HepG2 (cell line): ENCODE results near the gene YTHDF1. TPM values are rescaled to one million over a fixed set of nuclear protein-coding genes. Genes with fewer than 3 reads are reported as not detected.
A peak's percentile ranks its signal among the peaks of the same experiment; 100 is the strongest.

Experiments
- BCL6 ChIP-seq: IDR thresholded peaks from 2 replicates; pipeline ENCODE4 v1.6.1; 2016; ENCODE audit warnings: missing genetic modification reagents, missing compliant biosample characterization
- CEBPB ChIP-seq: IDR thresholded peaks from 2 replicates; pipeline ENCODE4 v1.6.1; 2011; ENCODE audit warnings: low read depth, low read length, improper control_type of control experiment, borderline replicate concordance
- CSRNP2 ChIP-seq: sonication (generic); formaldehyde crosslinking; conservative IDR thresholded peaks from 2 replicates; pipeline ENCODE4 v1.8.0; 2022; ENCODE audit warnings: low read depth, missing genetic modification reagents
- EP300 ChIP-seq, 3 experiments: sonication (generic) in 1 of 3; formaldehyde crosslinking in 1 of 3; IDR thresholded peaks; 2 replicates each; pipeline versions ENCODE4 v1.5.1 to v1.6.1; 2011 to 2020; ENCODE audit warnings: low read depth in 2 of 3, low read length in 2 of 3, borderline replicate concordance in 1 of 3, improper control_type of control experiment in 1 of 3, mild to moderate bottlenecking in 1 of 3, missing genetic modification reagents in 1 of 3, moderate library complexity in 1 of 3
- GATAD2A ChIP-seq: IDR thresholded peaks from 2 replicates; pipeline ENCODE4 v1.6.1; 2016
- ISX ChIP-seq: sonication (generic); formaldehyde crosslinking; conservative IDR thresholded peaks from 2 replicates; pipeline ENCODE4 v1.5.0; 2020; ENCODE audit warnings: missing genetic modification reagents
- NAIF1 ChIP-seq: sonication (generic); formaldehyde crosslinking; IDR thresholded peaks from 2 replicates; pipeline ENCODE4 v1.5.0; 2020; ENCODE audit warnings: mild to moderate bottlenecking, missing genetic modification reagents, borderline replicate concordance
- PHF20 ChIP-seq: sonication (generic); formaldehyde crosslinking; IDR thresholded peaks from 2 replicates; pipeline ENCODE4 v1.5.0; 2020; ENCODE audit warnings: mild to moderate bottlenecking, missing genetic modification reagents
- REST ChIP-seq, 2 experiments: IDR thresholded peaks; 2 replicates each; pipeline ENCODE4 v1.6.1; 2011 to 2012; ENCODE audit warnings: low read length in 2 of 2, borderline replicate concordance in 1 of 2, low read depth in 1 of 2, mild to moderate bottlenecking in 1 of 2, moderate library complexity in 1 of 2
- SRSF9 ChIP-seq: fragments of 200-400 bp; formaldehyde crosslinking; IDR thresholded peaks from 2 replicates; pipeline ENCODE4 v1.6.1; 2018; ENCODE audit warnings: borderline replicate concordance, mild to moderate bottlenecking, low read depth, low read length; ENCODE audit not compliant: insufficient read depth, poor library complexity, severe bottlenecking
- TAF1 ChIP-seq: sonication (generic); formaldehyde crosslinking; IDR thresholded peaks from 2 replicates; pipeline ENCODE4 v1.4.0; 2020; ENCODE audit warnings: missing genetic modification reagents
- ZBTB3 ChIP-seq: sonication (generic); formaldehyde crosslinking; IDR thresholded peaks from 2 replicates; pipeline ENCODE4 v1.4.0; 2020; ENCODE audit warnings: low read depth, mild to moderate bottlenecking, moderate library complexity, missing genetic modification reagents, borderline replicate concordance
- ZBTB37 ChIP-seq: sonication (generic); formaldehyde crosslinking; IDR thresholded peaks from 2 replicates; pipeline ENCODE4 v1.4.0; 2020; ENCODE audit warnings: mild to moderate bottlenecking, missing genetic modification reagents
- ZNF232 ChIP-seq: sonication (generic); formaldehyde crosslinking; IDR thresholded peaks from 2 replicates; pipeline ENCODE4 v1.4.0; 2020; ENCODE audit warnings: missing genetic modification reagents, borderline replicate concordance
- ZNF292 ChIP-seq: sonication (generic); formaldehyde crosslinking; IDR thresholded peaks from 2 replicates; pipeline ENCODE4 v1.8.1; 2022; ENCODE audit warnings: mild to moderate bottlenecking, low read depth, missing genetic modification reagents, borderline replicate concordance
- ZNF460 ChIP-seq: sonication (generic); formaldehyde crosslinking; IDR thresholded peaks from 2 replicates; pipeline ENCODE4 v1.5.1; 2020; ENCODE audit warnings: missing genetic modification reagents, mild to moderate bottlenecking, borderline replicate concordance
- ZNF552 ChIP-seq: sonication (generic); formaldehyde crosslinking; IDR thresholded peaks from 2 replicates; pipeline ENCODE4 v1.9.0; 2022; ENCODE audit warnings: missing genetic modification reagents, mild to moderate bottlenecking, borderline replicate concordance
- ZNF576 ChIP-seq: sonication (generic); formaldehyde crosslinking; IDR thresholded peaks from 2 replicates; pipeline ENCODE4 v1.4.0; 2020; ENCODE audit warnings: mild to moderate bottlenecking, missing genetic modification reagents
- ZSCAN20 ChIP-seq: sonication (generic); formaldehyde crosslinking; IDR thresholded peaks from 2 replicates; pipeline ENCODE4 v1.4.0; 2020; ENCODE audit warnings: missing genetic modification reagents, mild to moderate bottlenecking, borderline replicate concordance
- polyA plus RNA-seq, 8 experiments: library from polyadenylated mRNA; depleted of rRNA in 3 of 8; stranded (reverse) in 7 of 8; unstranded in 1 of 8; fragments of >200 nt; fragmentation: Illumina TruSeq in 4 of 8; extraction: Trizol in 4 of 8; gene quantifications; 2 replicates each; pipeline versions ENCODE4 v1.2.1 to v1.2.3, GENCODE V29; 2011 to 2016; ENCODE audit warnings: low read depth in 4 of 8, missing spikeins in 1 of 8, mixed read lengths in 1 of 8; ENCODE audit not compliant: insufficient read depth in 1 of 8
- total RNA-seq, 5 experiments: library from RNA; depleted of rRNA; stranded (reverse); fragments of >200 nt; fragmentation: Illumina TruSeq; extraction: Trizol; gene quantifications; 2 replicates each; pipeline ENCODE4 v1.2.3, GENCODE V29; 2016; ENCODE audit warnings: low read depth in 1 of 5

The YTHDF1 gene
- total and polyA plus RNA-seq, 2 of the 13 experiments (the other 11 are each of a cell fraction or from before 2014, with no cell fraction given): 34.5 to 37.7 TPM

- TF ChIP-seq ZNF232 (CRISPR knock-in tag) (no peak), ZBTB3 (CRISPR knock-in tag) (no peak), EP300 (IDR thresholded peaks at IDR 0.05; ENCODE audit: low read depth in 2 of 2, low read length in 2 of 2) (peak in 1 of 2 experiments; percentile 36; a peak in 1 of 4 replicates), EP300 (CRISPR knock-in tag; IDR thresholded peaks at IDR 0.05; ENCODE audit: borderline replicate concordance) (no peak), ISX (CRISPR knock-in tag) (no peak), TAF1 (CRISPR knock-in tag) (no peak), NAIF1 (CRISPR knock-in tag) (no peak), ZNF460 (CRISPR knock-in tag) (no peak), GATAD2A (peak; percentile 54; the same call in 1 of the 2 replicates), ZNF552 (CRISPR knock-in tag) (no peak), SRSF9 (no peak), ZNF292 (CRISPR knock-in tag) (no peak; the same call in 1 of the 2 replicates), ZBTB37 (CRISPR knock-in tag) (0 out of 2 replicates have a peak, but pooled peaks have one; percentile 48), ZSCAN20 (no peak), ZNF576 (no peak), BCL6 (CRISPR knock-in tag) (peak; percentile 33; the same call in 1 of the 2 replicates), PHF20 (0 out of 2 replicates have a peak, but pooled peaks have one; percentile 28), CSRNP2 (CRISPR knock-in tag) (no peak), REST (IDR thresholded peaks at IDR 0.05; ENCODE audit: borderline replicate concordance in 1 of 2, low read depth in 1 of 2, low read length in 2 of 2) (no peak), CEBPB (peak; percentile 52)
Observed at GRCh38 chr20:63261060-63261794, 45.3 kb upstream of the YTHDF1 start (continued).
